ENCODE results near the gene MSI1.
A peak's percentile ranks its signal among the peaks of the same experiment; 100 is the strongest.

The MSI1 gene

GRCh38 chr12:120359128-120359527 lies 9.8 kb downstream of the MSI1 start:
- Histone ChIP-seq H4K20me1 (ENCODE audit: insufficient read depth, low read length) (no peaks in the 10 kb centered on the region), H3K4me3 (ENCODE audit: low read length) (no peak overlapping the region), H3K9me3 (ENCODE audit: insufficient read depth, low read length) (no peaks in the 10 kb centered on the region), H3K27me3 (ENCODE audit: low read depth, low read length) (no peaks in the 10 kb centered on the region), H3K4me1 (ENCODE audit: low read length) (no peaks in the 10 kb centered on the region), H3K36me3 (replicated peaks; ENCODE audit: low read depth, low read length) (no peaks in the 10 kb centered on the region), H3K9ac (ENCODE audit: low read length) (no peak overlapping the region), H3K4me2 (ENCODE audit: low read length) (no peak overlapping the region), H2AFZ (ENCODE audit: low read depth, low read length) (no peak overlapping the region), H3K79me2 (ENCODE audit: low read length) (no peaks in the 10 kb centered on the region), H3K27ac (ENCODE audit: low read length) (no peak overlapping the region)
- no peak for TF ChIP-seq EZH2phosphoT487 (IDR thresholded peaks at IDR 0.05; ENCODE audit: low read depth)
- TF ChIP-seq, protein P1, sequence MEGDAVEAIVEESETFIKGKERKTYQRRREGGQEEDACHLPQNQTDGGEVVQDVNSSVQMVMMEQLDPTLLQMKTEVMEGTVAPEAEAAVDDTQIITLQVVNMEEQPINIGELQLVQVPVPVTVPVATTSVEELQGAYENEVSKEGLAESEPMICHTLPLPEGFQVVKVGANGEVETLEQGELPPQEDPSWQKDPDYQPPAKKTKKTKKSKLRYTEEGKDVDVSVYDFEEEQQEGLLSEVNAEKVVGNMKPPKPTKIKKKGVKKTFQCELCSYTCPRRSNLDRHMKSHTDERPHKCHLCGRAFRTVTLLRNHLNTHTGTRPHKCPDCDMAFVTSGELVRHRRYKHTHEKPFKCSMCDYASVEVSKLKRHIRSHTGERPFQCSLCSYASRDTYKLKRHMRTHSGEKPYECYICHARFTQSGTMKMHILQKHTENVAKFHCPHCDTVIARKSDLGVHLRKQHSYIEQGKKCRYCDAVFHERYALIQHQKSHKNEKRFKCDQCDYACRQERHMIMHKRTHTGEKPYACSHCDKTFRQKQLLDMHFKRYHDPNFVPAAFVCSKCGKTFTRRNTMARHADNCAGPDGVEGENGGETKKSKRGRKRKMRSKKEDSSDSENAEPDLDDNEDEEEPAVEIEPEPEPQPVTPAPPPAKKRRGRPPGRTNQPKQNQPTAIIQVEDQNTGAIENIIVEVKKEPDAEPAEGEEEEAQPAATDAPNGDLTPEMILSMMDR (IDR thresholded peaks at IDR 0.05; ENCODE audit: low read depth, low read length), result no peak

DNA sequence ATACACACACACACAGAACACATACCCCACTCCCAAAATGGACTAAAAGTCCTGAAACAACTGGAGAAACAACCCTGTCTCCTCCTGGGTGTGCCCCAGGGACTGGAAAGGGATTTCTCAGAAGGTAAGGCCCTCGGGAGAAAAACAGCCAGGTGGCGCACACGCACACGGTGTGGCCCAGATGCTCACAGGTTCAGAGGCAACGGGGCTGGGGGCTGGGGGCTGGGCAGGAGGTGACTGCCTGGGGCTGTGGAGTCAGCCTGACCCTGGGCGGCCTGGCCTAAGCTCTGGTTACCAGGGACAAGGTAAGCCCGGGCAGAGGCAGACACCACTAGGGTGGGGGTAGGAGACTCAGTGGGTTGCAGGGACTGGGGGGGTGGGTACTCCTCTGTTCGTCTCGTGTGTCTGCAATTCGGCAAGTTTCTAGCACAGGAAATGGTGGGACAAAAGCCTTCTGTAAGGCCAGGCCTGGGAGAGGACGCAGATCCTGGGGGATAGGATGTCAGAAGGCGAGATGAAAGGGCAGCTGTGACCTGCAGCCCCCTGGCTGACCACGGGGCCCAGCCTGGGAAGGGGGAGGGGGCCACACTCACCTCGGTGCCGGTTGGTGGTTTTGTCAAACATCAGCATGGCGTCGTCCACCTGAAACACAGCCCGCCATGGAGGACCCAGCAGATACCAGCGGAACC lies 10.4 kb downstream of the MSI1 start:
- Histone ChIP-seq H4K20me1 (ENCODE audit: insufficient read depth, low read length) (no peaks in the 10 kb centered on the region), H2AFZ (ENCODE audit: low read depth, low read length) (no peak overlapping the region), H3K9ac (ENCODE audit: low read length) (no peak overlapping the region), H3K27ac (ENCODE audit: low read length) (no peak overlapping the region), H3K4me2 (ENCODE audit: low read length) (no peak overlapping the region), H3K79me2 (ENCODE audit: low read length) (no peaks in the 10 kb centered on the region), H3K4me1 (ENCODE audit: low read length) (no peaks in the 10 kb centered on the region), H3K36me3 (replicated peaks; ENCODE audit: low read depth, low read length) (no peaks in the 10 kb centered on the region), H3K4me3 (ENCODE audit: low read length) (no peak overlapping the region), H3K27me3 (ENCODE audit: low read depth, low read length) (no peaks in the 10 kb centered on the region), H3K9me3 (ENCODE audit: insufficient read depth, low read length) (no peaks in the 10 kb centered on the region)
- TF ChIP-seq EZH2phosphoT487 (IDR thresholded peaks at IDR 0.05; ENCODE audit: low read depth), result no peak
- TF ChIP-seq, protein P1 (IDR thresholded peaks at IDR 0.05; ENCODE audit: low read depth, low read length), result peak; percentile 22; the same call in 1 of the 2 replicates

- H3K9ac ChIP-seq (ENCODE audit: low read length), result no peak overlapping the region
- no peak overlapping the region for H3K4me2 ChIP-seq (ENCODE audit: low read length)
- H3K27ac ChIP-seq (ENCODE audit: low read length), result no peak overlapping the region
- H3K4me1 ChIP-seq (ENCODE audit: low read length), result no peaks in the 10 kb centered on the region
- no peak overlapping the region for H2AFZ ChIP-seq (ENCODE audit: low read depth, low read length)
- no peak overlapping the region for H3K4me3 ChIP-seq (ENCODE audit: low read length)
- H4K20me1 ChIP-seq (ENCODE audit: insufficient read depth, low read length), result no peaks in the 10 kb centered on the region
- no peaks in the 10 kb centered on the region for H3K79me2 ChIP-seq (ENCODE audit: low read length)
- TF ChIP-seq EZH2phosphoT487 (IDR thresholded peaks at IDR 0.05; ENCODE audit: low read depth), result no peak
- TF ChIP-seq, protein P1 (IDR thresholded peaks at IDR 0.05; ENCODE audit: low read depth, low read length), result no peak
- H3K27me3 ChIP-seq (ENCODE audit: low read depth, low read length), result no peaks in the 10 kb centered on the region
- H3K9me3 ChIP-seq (ENCODE audit: insufficient read depth, low read length), result no peaks in the 10 kb centered on the region
- no peaks in the 10 kb centered on the region for H3K36me3 ChIP-seq (replicated peaks; ENCODE audit: low read depth, low read length)
These were observed 11.9 kb downstream of the MSI1 start for GRCh38 chr12:120357104-120357503.

GRCh38 chr12:120356567-120357030 lies 12.4 kb downstream of the MSI1 start:
- no peaks in the 10 kb centered on the region for H3K4me1 ChIP-seq (ENCODE audit: low read length)
- no peak overlapping the region for H3K27ac ChIP-seq (ENCODE audit: low read length)
- no peaks in the 10 kb centered on the region for H3K36me3 ChIP-seq (replicated peaks; ENCODE audit: low read depth, low read length)
- no peaks in the 10 kb centered on the region for H3K79me2 ChIP-seq (ENCODE audit: low read length)
- H3K4me2 ChIP-seq (ENCODE audit: low read length), result no peak overlapping the region
- no peaks in the 10 kb centered on the region for H3K27me3 ChIP-seq (ENCODE audit: low read depth, low read length)
- no peaks in the 10 kb centered on the region for H3K9me3 ChIP-seq (ENCODE audit: insufficient read depth, low read length)
- no peak overlapping the region for H3K4me3 ChIP-seq (ENCODE audit: low read length)
- H2AFZ ChIP-seq (ENCODE audit: low read depth, low read length), result peak overlapping the region; percentile 54; the same call in 1 of the 2 replicates
- no peak for TF ChIP-seq EZH2phosphoT487 (IDR thresholded peaks at IDR 0.05; ENCODE audit: low read depth)
- TF ChIP-seq, protein P1 (IDR thresholded peaks at IDR 0.05; ENCODE audit: low read depth, low read length), result peak; percentile 90
- no peaks in the 10 kb centered on the region for H4K20me1 ChIP-seq (ENCODE audit: insufficient read depth, low read length)
- no peak overlapping the region for H3K9ac ChIP-seq (ENCODE audit: low read length)
